ENCODE measurements around the gene PCID2.

The PCID2 gene

GRCh38 chr13:113143466-113144254 lies 64.8 kb downstream of the PCID2 start:
- TF ChIP-seq ZFX (IDR thresholded peaks at IDR 0.05): no peak
- TF ChIP-seq CTCF (conservative IDR thresholded peaks at IDR 0.05): no peak

GRCh38 chr13:113142876-113143275 lies 65.6 kb downstream of the PCID2 start:
- no peak overlapping the region for H3K27ac ChIP-seq
- no peak for TF ChIP-seq ZFX (IDR thresholded peaks at IDR 0.05)
- no peak for TF ChIP-seq CTCF (conservative IDR thresholded peaks at IDR 0.05)

More at GRCh38 chr13:113143466-113144254, 64.8 kb downstream of the PCID2 start:
- no peak overlapping the region for H3K27ac ChIP-seq

- H3K27ac ChIP-seq: peak overlapping the region; percentile 42; the same call in 1 of the 2 replicates
- TF ChIP-seq CTCF (conservative IDR thresholded peaks at IDR 0.05) (no peak), ZFX (IDR thresholded peaks at IDR 0.05) (no peak)
Observed at GRCh38 chr13:113141601-113141970, 66.9 kb downstream of the PCID2 start.

- TF ChIP-seq ZFX (IDR thresholded peaks at IDR 0.05) (peak; percentile 28; the same call in 1 of the 2 replicates), CTCF (conservative IDR thresholded peaks at IDR 0.05) (no peak)
- H3K27ac ChIP-seq: peak overlapping the region; percentile 42
Observed at GRCh38 chr13:113140677-113141600, 67.5 kb downstream of the PCID2 start.

GRCh38 chr13:113139577-113139976 lies 68.9 kb downstream of the PCID2 start:
- H3K27ac ChIP-seq: no peak overlapping the region
- TF ChIP-seq ZFX (IDR thresholded peaks at IDR 0.05) (no peak), CTCF (conservative IDR thresholded peaks at IDR 0.05) (no peak)

- no peak overlapping the region for H3K27ac ChIP-seq
- TF ChIP-seq CTCF (conservative IDR thresholded peaks at IDR 0.05): no peak
- no peak for TF ChIP-seq ZFX (IDR thresholded peaks at IDR 0.05)
Observed at GRCh38 chr13:113138792-113139551, 69.5 kb downstream of the PCID2 start.
